Activated B cell treated with CpG ODN at 0.5 μM for 24 hours (primary cell): ENCODE measurements around the gene MVB12B. TPM values are rescaled to one million over a fixed set of nuclear protein-coding genes. Genes with fewer than 3 reads are reported as not detected.

Experiments
- ATAC-seq: fragments of 200-7000 bp; cut with Tn5 transposase; one replicate; pipeline ENCODE4 v1.10.0; 2021; ENCODE audit warnings: low read depth, mild to moderate bottlenecking, moderate library complexity
- CTCF ChIA-PET: fragments of 350-600 bp; sonication (Branson Sonifier 250); formaldehyde crosslinking; loops from one replicate; lab custom pipeline; 2021; ENCODE audit warnings: antibody characterized with exemption; lab: Charles Lee
- POLR2A ChIA-PET: fragments of 350-600 bp; sonication (Branson Sonifier 250); formaldehyde crosslinking; loops from one replicate; lab custom pipeline; 2021; ENCODE audit warnings: antibody characterized with exemption; lab: Charles Lee
- DNase-seq: peaks from one replicate; pipeline ENCODE4 v3.0.0; 2022
- H3K27ac Mint-ChIP-seq: one replicate; pipeline ENCODE4 v1.8.0; 2020; ENCODE audit warnings: mixed read lengths
- H3K27me3 Mint-ChIP-seq: one replicate; pipeline ENCODE4 v1.8.0; 2021; ENCODE audit warnings: mixed read lengths
- H3K36me3 Mint-ChIP-seq: one replicate; pipeline ENCODE4 v1.8.0; 2021; ENCODE audit warnings: low read depth, mixed read lengths
- H3K4me1 Mint-ChIP-seq: one replicate; pipeline ENCODE4 v1.8.0; 2021; ENCODE audit warnings: mixed read lengths
- H3K4me3 Mint-ChIP-seq: one replicate; pipeline ENCODE4 v1.8.0; 2020; ENCODE audit warnings: mild to moderate bottlenecking, mixed read lengths
- H3K9me3 Mint-ChIP-seq: one replicate; pipeline ENCODE4 v1.8.0; 2020; ENCODE audit warnings: mixed read lengths
- CTCF ChIP-seq: fragments of 200-600 bp; IDR thresholded peaks from one replicate; pipeline ENCODE4 v1.8.0; 2022; ENCODE audit warnings: antibody characterized with exemption, mild to moderate bottlenecking
- intact Hi-C: fragments of 100-400 bp; cut with micrococcal nuclease; formaldehyde crosslinking; loops from one replicate; pipeline ENCODE4 v1.15.1; 2024
- total RNA-seq: library from RNA; stranded (reverse); gene quantifications from 2 replicates; pipeline ENCODE4 v1.2.3, GENCODE V29; 2022

The MVB12B gene
- total RNA-seq, 1 donor from 2014 or later: 2.5 TPM

- H3K9me3 Mint-ChIP-seq: no peaks in the 10 kb centered on the region
- POLR2A ChIA-PET: no interaction called here
- no peaks in the 10 kb centered on the region for H3K36me3 Mint-ChIP-seq
- CTCF ChIA-PET: interaction anchor here (1.2 to 1.6 kb wide), 2 partner anchors 12 to 35 kb away, joined by 3 read pairs; no protein-coding TSS in a partner anchor
- ATAC-seq (no peak), DNase-seq (no peak)
- intact Hi-C loops: no loop called here
- no peak for TF ChIP-seq CTCF
- no peak overlapping the region for H3K27ac Mint-ChIP-seq
- H3K4me1 Mint-ChIP-seq: peaks cover 26% of the 10 kb centered on the region
- H3K4me3 Mint-ChIP-seq: no peak overlapping the region
- no peaks in the 10 kb centered on the region for H3K27me3 Mint-ChIP-seq
These were observed 199.8 kb downstream of the MVB12B start for GRCh38 chr9:126526218-126527108.

GRCh38 chr9:126527109-126527825, 200.6 kb downstream of the MVB12B start:
- no peak for DNase-seq
- CTCF ChIA-PET: interaction anchor here (1.2 kb wide), 1 partner anchor 36 kb away, joined by 3 read pairs; no protein-coding TSS in a partner anchor
- ATAC-seq: no peak
- no peaks in the 10 kb centered on the region for H3K36me3 Mint-ChIP-seq
- peaks cover 34% of the 10 kb centered on the region for H3K4me1 Mint-ChIP-seq
- H3K4me3 Mint-ChIP-seq: no peak overlapping the region
- H3K27me3 Mint-ChIP-seq: no peaks in the 10 kb centered on the region
- H3K9me3 Mint-ChIP-seq: no peaks in the 10 kb centered on the region
- POLR2A ChIA-PET: no interaction called here
- TF ChIP-seq CTCF: no peak
- intact Hi-C loops: no loop called here
- H3K27ac Mint-ChIP-seq: no peak overlapping the region

GRCh38 chr9:126528111-126528510, 201.5 kb downstream of the MVB12B start:
- H3K27ac Mint-ChIP-seq: no peak overlapping the region
- DNase-seq: no peak
- no peak for TF ChIP-seq CTCF
- no peaks in the 10 kb centered on the region for H3K27me3 Mint-ChIP-seq
- H3K4me3 Mint-ChIP-seq: no peak overlapping the region
- H3K4me1 Mint-ChIP-seq: peaks cover 36% of the 10 kb centered on the region
- no peaks in the 10 kb centered on the region for H3K36me3 Mint-ChIP-seq
- ATAC-seq: no peak
- intact Hi-C loops: no loop called here
- no peaks in the 10 kb centered on the region for H3K9me3 Mint-ChIP-seq
- CTCF ChIA-PET: no interaction called here
- POLR2A ChIA-PET: no interaction called here

GRCh38 chr9:126528915-126529314, 202.3 kb downstream of the MVB12B start:
- intact Hi-C loops: no loop called here
- H3K36me3 Mint-ChIP-seq: no peaks in the 10 kb centered on the region
- CTCF ChIA-PET: no interaction called here
- no peak overlapping the region for H3K4me3 Mint-ChIP-seq
- no peak overlapping the region for H3K27ac Mint-ChIP-seq
- no peak for TF ChIP-seq CTCF
- no peaks in the 10 kb centered on the region for H3K9me3 Mint-ChIP-seq
- ATAC-seq (no peak), DNase-seq (no peak)
- H3K4me1 Mint-ChIP-seq: peaks cover 37% of the 10 kb centered on the region
- POLR2A ChIA-PET: no interaction called here
- no peaks in the 10 kb centered on the region for H3K27me3 Mint-ChIP-seq

- intact Hi-C loops: no loop called here
- ATAC-seq: no peak
- H3K27ac Mint-ChIP-seq: no peak overlapping the region
- H3K4me1 Mint-ChIP-seq: peaks cover 46% of the 10 kb centered on the region
- H3K27me3 Mint-ChIP-seq: no peaks in the 10 kb centered on the region
- CTCF ChIA-PET: no interaction called here
- no peak overlapping the region for H3K4me3 Mint-ChIP-seq
- H3K36me3 Mint-ChIP-seq: no peaks in the 10 kb centered on the region
- H3K9me3 Mint-ChIP-seq: no peaks in the 10 kb centered on the region
- no peak for DNase-seq
- POLR2A ChIA-PET: no interaction called here
- TF ChIP-seq CTCF: no peak
These were observed 204.5 kb downstream of the MVB12B start for GRCh38 chr9:126531035-126531571.
